HAP-1 (cell line): ENCODE results near the gene TRIP11.
"Not testable (repeated sequence)": the region's sequence is repeated elsewhere in the genome, so short reads cannot be mapped to it uniquely, and the experiment has no call there.

Experiments
- DNase-seq, 2 experiments: peaks; one replicate each; pipeline ENCODE4 v3.0.0-alpha.2; 2016 to 2020; ENCODE audit warnings: low spot score in 2 of 2
- H3K27me3 ChIP-seq: fragments of 250-450 bp; sonication (Bioruptor Pico); 2 replicates; pipeline ENCODE4 v1.5.1; 2020; ENCODE audit warnings: low read depth, mild to moderate bottlenecking, moderate library complexity
- H3K36me3 ChIP-seq: fragments of 250-450 bp; sonication (Bioruptor Pico); replicated peaks from 2 replicates; pipeline ENCODE4 v1.5.1; 2020; ENCODE audit warnings: mild to moderate bottlenecking
- H3K4me1 ChIP-seq: fragments of 250-450 bp; sonication (Bioruptor Pico); 2 replicates; pipeline ENCODE4 v1.5.1; 2020; ENCODE audit warnings: mild to moderate bottlenecking
- H3K4me3 ChIP-seq: fragments of 250-450 bp; sonication (Bioruptor Pico); 2 replicates; pipeline ENCODE4 v1.5.1; 2020; ENCODE audit warnings: mild to moderate bottlenecking, moderate library complexity
- H3K9me3 ChIP-seq: fragments of 250-450 bp; sonication (Bioruptor Pico); 2 replicates; pipeline ENCODE4 v1.5.1; 2020; ENCODE audit warnings: mild to moderate bottlenecking, moderate library complexity
- in situ Hi-C: fragments of 300-500 bp; cut with MboI; formaldehyde crosslinking; loops from 3 replicates; pipeline ENCODE4 v1.14.3; 2020; ENCODE audit warnings: low sequenced_read_pairs, inconsistent platforms, mixed read lengths

TRIP11 gene

DNA sequence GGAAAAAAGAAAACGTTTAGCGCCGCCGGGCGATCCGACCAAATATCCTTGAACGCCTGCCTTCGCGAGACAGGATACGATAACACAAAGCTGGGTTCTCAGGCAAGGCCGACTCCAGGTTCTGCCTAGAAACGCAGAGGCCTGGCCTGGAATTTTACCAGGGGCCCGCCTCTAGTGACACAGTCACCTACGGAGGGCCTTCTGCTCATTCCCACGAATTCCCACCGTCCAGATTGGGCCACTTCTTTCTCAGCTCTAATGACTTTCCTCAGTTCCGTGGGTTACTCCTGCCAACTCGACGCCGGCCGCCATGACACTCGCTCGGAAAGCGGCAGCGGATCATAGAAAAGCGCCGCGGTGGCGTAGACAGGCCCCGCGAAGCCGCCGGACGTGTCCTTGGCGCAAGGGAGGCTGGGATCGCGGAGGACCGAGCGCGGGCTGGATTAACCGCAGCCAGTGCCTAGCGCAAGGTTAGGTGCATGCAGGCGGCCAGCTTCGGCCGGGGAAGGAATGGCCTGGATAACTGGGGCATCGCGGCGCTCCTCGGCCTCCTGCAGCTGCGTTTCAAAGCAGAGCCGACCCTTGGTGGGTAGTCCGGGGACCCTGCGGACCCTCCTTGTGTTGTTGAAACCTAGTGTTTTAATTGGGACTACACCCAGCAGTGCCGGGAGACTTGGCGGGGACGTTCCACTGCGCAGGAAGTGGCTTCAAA lies at the start of gene TRIP11:
Gene TRIP11 (minus strand): TSS at position 341 of the 712 bp plus-strand sequence. CDS start 374 bp downstream, outside the sequence.
- peak; percentile 84 to 94 for DNase-seq
- in situ Hi-C loops, result no loop called here
- Histone ChIP-seq H3K27me3 (no peaks in the 10 kb centered on the region), H3K4me1 (peaks cover 23% of the 10 kb centered on the region), H3K9me3 (no peaks in the 10 kb centered on the region), H3K4me3 (peak within 1 kb of the TSS; percentile 90), H3K36me3 (no peaks in the 10 kb centered on the region; the same call in 1 of the 2 replicates)

DNA sequence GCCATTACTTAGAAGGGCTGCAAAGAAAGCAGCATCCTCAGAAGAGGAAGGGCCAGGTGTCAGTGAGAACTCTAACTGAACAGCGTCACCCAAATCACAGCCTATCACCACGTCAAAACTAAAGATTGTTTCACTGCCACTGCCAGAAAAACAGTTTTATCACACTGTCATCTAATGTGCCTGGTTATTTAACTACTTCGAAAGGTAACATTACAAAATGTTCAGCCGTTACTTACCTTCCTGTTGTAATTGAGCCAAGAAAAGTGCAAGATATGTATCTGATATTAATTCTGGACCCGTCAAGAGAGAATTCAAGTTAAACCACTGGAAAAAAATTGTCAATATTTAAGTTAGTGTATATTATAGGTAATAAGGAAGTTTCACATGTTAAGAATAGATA lies 48.6 kb upstream of the TRIP11 start:
- in situ Hi-C loops, result no loop called here
- Histone ChIP-seq H3K36me3 (peaks cover 9% of the 10 kb centered on the region), H3K9me3 (no peaks in the 10 kb centered on the region), H3K4me3 (no peak overlapping the region), H3K27me3 (no peaks in the 10 kb centered on the region), H3K4me1 (no peaks in the 10 kb centered on the region)
- DNase-seq, result no peak

DNA sequence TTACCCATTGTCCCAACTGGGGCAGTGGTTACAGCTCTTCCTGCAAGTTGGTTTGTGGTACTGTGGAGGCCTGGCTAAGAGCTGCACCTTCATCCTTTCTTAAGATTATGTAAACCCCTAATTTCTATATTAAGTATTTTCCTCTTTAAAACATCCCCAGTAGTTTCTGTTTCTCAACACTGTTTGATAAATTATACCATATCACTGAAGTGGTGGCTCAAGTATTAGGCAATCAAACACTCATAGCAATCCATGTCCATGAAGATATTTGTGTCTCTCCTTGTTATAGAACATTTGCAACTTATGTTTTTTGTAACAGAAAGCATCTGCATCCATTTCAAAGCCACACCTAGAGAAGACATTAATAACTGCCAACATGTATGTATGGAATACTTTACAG lies 34.7 kb upstream of the TRIP11 start:
- H3K4me3 ChIP-seq, result no peak overlapping the region
- no peaks in the 10 kb centered on the region for H3K9me3 ChIP-seq
- no peaks in the 10 kb centered on the region for H3K27me3 ChIP-seq
- DNase-seq, result no peak
- H3K4me1 ChIP-seq, result no peaks in the 10 kb centered on the region
- peaks cover 8% of the 10 kb centered on the region; the same call in 1 of the 2 replicates for H3K36me3 ChIP-seq
- in situ Hi-C loops, result no loop called here

DNA sequence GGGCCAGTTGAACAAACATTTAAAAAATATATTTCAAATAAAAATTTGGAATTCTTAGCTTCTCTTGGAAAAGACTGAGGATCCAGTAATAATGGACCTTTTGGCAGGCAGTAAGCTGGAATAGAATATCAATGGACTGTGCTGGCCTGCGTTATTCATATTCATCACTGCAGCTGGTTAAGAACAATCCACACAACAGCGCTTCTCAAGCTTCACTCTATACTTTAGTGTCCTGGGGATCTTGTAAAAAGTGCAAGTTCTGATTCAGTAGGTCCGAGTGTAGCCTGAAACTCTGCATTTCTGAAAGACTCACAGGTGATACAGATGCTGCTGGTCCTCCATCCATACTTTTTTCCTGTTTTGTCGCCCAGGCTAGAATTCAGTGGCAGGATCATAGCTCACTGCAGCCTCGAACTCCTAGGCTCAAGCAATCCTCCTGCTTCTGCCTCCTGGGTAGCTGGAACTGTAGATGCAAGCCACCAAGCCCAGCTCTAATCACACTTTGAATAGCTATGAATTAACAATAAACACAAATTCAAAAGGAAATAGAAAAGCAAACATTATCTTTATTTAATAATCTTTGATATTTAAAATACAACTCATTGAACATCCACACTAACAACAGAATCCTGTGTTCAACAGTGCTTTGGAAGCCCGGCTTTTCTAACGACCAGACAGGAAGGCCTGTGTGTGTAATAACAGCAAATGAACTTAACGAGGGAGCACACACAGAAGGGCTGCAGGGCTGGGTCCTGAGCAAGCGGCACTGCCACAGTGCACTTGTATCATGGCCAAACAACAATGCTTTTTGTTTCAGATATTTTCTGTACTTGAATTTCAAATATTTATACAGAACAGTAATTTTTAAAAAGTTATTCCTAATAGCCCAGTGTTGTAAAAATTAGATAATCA lies 18.4 kb upstream of the TRIP11 start:
- no peaks in the 10 kb centered on the region for H3K27me3 ChIP-seq
- in situ Hi-C loops, result no loop called here
- peak; percentile 75 to 94 for DNase-seq
- no peak overlapping the region for H3K4me3 ChIP-seq
- H3K9me3 ChIP-seq, result no peaks in the 10 kb centered on the region
- H3K4me1 ChIP-seq, result peaks cover 17% of the 10 kb centered on the region
- H3K36me3 ChIP-seq, result no peaks in the 10 kb centered on the region

DNA sequence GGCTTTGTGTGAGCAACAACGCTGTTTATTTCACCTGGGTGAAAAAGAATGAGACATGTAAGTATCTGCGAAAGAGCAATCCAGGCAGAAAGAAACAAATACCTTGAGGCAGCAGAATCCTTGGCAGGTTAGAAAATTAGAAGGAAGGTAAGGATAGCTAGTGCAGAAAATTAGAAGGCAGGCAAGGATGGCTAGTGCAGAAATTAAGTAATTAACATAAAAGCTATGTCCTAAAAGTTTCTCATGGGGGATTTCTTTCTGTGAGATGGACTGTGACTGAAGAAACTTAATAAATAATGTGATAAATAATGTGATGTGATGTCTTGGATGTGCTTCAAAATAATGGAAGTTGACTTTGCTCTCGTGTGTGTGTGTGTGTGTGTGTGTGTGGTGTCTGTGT lies 9.9 kb upstream of the TRIP11 start:
- DNase-seq, result no peak
- Histone ChIP-seq H3K9me3 (no peaks in the 10 kb centered on the region), H3K4me1 (peaks cover 7% of the 10 kb centered on the region), H3K36me3 (no peaks in the 10 kb centered on the region), H3K27me3 (no peaks in the 10 kb centered on the region), H3K4me3 (no peak overlapping the region)
- in situ Hi-C loops, result no loop called here

DNA sequence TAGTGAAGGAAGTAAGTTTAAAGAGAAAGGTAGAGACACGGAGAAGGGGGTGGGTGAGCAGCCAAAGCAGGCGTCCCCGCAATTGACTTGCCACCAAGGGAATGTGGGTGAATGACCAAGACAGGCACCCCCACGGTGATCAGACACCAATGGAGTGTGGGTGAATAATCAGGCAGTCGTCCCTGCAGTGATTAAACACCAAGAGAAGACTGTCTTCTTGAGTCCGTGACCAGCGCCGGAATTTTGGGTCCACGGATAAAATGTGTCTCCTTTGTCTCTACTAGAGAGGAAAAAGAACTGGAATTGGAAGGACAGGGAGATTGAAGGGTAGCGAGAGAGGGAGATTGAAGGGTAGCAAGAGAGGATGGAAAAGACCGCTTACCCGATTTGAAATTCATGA lies 9.4 kb upstream of the TRIP11 start:
- DNase-seq, H3K4me1 ChIP-seq, H3K27me3 ChIP-seq, in situ Hi-C loops, H3K36me3 ChIP-seq, H3K9me3 ChIP-seq, H3K4me3 ChIP-seq: not testable (repeated sequence)

DNA sequence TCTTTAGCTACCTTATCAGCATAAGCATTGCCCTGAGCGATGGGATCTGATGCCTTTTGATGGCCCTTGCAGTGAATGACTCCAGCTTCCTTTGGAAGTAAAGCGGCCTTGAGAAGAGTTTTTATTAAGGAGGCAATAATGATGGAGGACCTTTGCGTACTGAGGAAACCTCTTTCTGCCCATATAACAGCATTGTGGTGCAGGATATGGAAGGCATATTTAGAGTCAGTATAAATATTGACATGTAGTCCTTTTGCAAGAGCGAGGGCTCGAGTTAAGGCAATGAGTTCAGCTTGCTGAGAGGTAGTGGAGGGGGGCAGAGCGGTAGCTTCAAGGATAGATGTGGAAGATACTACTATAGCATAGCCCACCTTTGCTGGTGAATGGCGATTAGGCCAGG lies 6.0 kb upstream of the TRIP11 start:
- H3K4me3 ChIP-seq, H3K4me1 ChIP-seq, H3K36me3 ChIP-seq, H3K9me3 ChIP-seq, DNase-seq, in situ Hi-C loops, H3K27me3 ChIP-seq: not testable (repeated sequence)

DNA sequence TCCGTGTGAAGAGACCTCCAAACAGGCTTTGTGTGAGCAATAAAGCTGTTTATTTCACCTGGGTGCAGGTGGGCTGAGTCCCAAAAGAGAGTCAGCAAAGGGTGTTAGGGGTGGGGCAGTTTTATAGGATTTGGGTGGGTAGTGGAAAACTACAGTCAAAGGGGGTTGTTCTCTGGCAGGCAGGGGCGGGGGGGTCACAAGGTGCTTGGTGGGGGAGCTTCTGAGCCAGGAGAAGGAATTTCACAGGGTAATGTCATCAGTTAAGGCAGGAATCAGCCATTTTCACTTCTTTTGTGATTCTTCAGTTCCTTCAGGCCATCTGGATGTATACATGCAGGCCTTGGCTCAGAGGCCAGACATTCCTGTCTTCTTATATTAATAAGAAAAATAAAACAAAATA lies 1.9 kb upstream of the TRIP11 start:
- in situ Hi-C loops, H3K27me3 ChIP-seq, H3K9me3 ChIP-seq, DNase-seq, H3K36me3 ChIP-seq, H3K4me3 ChIP-seq: not testable (repeated sequence)
- peaks cover 14% of the 10 kb centered on the region for H3K4me1 ChIP-seq

DNA sequence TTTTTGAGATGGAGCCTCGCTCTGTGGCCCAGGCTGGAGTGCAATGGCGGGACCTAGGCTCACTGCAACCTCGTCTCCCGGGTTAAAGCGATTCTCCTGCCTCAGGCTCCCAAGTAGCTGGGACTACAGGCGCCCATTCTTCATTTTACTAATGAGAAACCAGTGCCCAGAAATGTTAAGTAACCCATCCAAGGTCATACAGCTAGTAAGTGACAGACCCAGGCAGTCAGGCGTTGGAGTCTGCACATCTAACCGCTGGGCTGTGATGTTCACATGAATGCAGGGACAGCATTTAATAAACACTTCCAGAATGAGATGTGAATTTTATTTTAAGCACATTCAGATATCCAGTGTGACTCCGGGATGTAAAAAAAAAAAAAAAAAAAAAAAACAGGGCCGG lies 1.3 kb upstream of the TRIP11 start:
- H3K36me3 ChIP-seq, result no peaks in the 10 kb centered on the region; the same call in 1 of the 2 replicates
- peaks cover 19% of the 10 kb centered on the region for H3K4me1 ChIP-seq
- no peaks in the 10 kb centered on the region for H3K27me3 ChIP-seq
- no peaks in the 10 kb centered on the region for H3K9me3 ChIP-seq
- H3K4me3 ChIP-seq, result peak overlapping the region; percentile 90
- in situ Hi-C loops, result no loop called here
- DNase-seq, result no peak

DNA sequence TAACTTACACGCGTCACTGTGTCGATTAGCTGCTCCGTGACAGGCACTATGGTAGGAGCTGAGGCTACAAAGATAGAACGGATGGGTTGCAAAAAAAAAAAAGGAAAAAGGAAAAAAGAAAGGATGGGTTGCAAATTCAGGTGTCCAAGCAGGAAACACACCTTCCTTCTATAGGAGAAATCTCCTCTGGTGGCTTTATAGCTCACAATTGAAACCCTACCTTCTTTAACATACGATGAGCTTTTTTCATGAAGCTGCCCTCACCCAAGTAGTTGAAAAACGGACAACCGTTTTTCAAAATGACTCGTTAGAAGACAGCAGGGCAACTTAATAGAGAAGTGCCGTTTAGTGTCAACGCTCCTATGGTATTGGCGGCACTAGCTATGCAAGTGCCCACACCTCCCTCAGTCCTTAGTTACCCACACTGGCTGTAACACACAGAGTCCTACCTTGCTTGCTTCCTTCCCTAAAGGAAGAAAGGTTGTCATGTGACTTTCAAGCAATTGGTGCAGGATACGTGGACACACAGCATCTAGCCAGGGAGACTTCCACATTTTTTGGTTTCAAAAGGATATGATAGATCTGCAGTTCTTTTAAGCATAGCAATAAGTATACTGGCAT lies 682 bp upstream of the TRIP11 start:
- Histone ChIP-seq H3K9me3 (no peaks in the 10 kb centered on the region), H3K4me3 (peak overlapping the region; percentile 90), H3K36me3 (no peaks in the 10 kb centered on the region; the same call in 1 of the 2 replicates), H3K27me3 (no peaks in the 10 kb centered on the region), H3K4me1 (peaks cover 23% of the 10 kb centered on the region)
- in situ Hi-C loops, result no loop called here
- peak; percentile 17 to 19 for DNase-seq

DNA sequence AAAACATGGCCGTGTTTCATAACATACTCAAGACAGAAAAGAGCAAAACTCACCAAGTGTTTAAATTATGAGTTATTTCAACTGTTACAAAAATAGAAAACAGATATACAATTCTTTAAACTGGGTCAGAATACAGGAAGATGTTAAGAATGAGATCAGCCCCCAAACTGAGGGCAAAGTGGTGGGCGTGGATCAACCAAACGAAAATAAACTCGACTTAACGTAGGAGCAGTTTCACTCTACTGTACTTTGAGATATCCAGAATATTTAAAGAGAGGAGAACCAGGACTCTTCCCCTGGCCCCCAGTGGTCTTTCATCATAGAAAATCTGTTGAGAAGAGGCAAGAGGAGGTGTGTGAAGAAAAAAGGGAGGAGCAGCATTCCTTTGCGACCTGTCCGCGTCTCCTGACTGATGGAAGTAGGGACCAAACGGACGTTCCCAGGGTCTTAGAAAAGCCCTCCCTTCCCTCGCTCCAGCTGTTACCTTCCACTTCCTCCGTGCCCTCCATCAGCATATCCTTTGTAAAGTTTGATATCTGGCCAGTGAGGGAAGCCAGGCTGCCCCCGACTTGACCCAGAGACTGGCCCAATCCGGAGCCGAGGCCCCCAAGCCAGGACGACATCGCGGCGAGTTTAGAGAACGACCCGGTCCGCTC lies 668 bp downstream of the TRIP11 start:
- DNase-seq, result peak; percentile 78 to 83
- in situ Hi-C loops, result no loop called here
- H3K9me3 ChIP-seq, result no peaks in the 10 kb centered on the region
- H3K36me3 ChIP-seq, result no peaks in the 10 kb centered on the region; the same call in 1 of the 2 replicates
- no peaks in the 10 kb centered on the region for H3K27me3 ChIP-seq
- H3K4me1 ChIP-seq, result peaks cover 23% of the 10 kb centered on the region
- peak overlapping the region; percentile 90 for H3K4me3 ChIP-seq

DNA sequence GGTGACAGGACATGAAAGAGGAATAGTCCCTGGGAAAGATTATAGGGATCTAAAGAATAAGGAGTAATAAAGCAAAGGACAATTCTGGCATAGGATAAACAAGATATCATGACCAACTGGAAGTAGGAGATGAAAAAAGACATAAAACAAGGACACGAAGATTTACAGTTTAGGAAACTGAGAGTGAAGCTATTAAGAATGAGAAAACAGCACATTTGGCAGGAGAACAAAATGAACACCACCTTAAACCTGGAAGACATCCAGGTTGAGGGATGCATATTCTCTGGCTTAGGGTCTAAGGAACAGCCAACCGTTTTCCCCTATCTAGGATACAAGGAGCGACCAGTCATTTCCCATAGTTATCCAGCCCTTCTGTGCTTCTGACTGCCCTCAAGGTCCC lies 1.9 kb downstream of the TRIP11 start:
- DNase-seq, result no peak
- Histone ChIP-seq H3K27me3 (no peaks in the 10 kb centered on the region), H3K4me1 (peaks cover 23% of the 10 kb centered on the region), H3K36me3 (peaks cover 2% of the 10 kb centered on the region), H3K4me3 (peak overlapping the region; percentile 90), H3K9me3 (no peaks in the 10 kb centered on the region)
- in situ Hi-C loops, result no loop called here

DNA sequence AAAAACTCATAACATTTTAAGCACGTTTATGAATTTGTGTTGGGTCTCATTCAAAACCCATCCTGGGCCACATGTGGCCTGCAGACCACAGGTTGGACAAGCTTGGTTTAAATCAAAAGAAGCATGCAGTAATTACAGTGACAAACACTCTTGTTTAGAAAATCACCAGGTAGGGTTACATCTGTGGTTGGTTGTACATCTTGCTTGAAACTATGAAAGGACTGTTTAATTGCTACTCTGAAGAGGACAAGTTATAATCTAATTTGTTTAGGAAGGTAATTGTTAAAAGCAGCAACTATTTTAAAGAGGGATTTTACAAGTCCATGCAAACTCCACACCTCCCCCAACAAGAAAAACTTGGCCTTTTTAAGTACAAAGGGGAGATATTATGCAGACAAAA lies 4.0 kb downstream of the TRIP11 start:
- H3K27me3 ChIP-seq, result no peaks in the 10 kb centered on the region
- no peaks in the 10 kb centered on the region for H3K9me3 ChIP-seq
- H3K4me1 ChIP-seq, result peaks cover 21% of the 10 kb centered on the region
- H3K36me3 ChIP-seq, result peaks cover 16% of the 10 kb centered on the region
- in situ Hi-C loops, result no loop called here
- DNase-seq, result no peak
- H3K4me3 ChIP-seq, result no peak overlapping the region
